IPS-18c (cell line): ENCODE measurements around the gene GNL1.
"Not testable (repeated sequence)": the region's sequence is repeated elsewhere in the genome, so short reads cannot be mapped to it uniquely, and the experiment has no call there.

Source experiments
- H3K4me3 ChIP-seq: 2 replicates; pipeline ENCODE4 v1.7.0; 2013; ENCODE audit warnings: low read depth, mild to moderate bottlenecking, low read length, moderate library complexity; ENCODE audit not compliant: insufficient read depth
- H3K9me3 ChIP-seq: one replicate; pipeline ENCODE4 v1.6.1; 2013; ENCODE audit warnings: mild to moderate bottlenecking, low read length, moderate library complexity; ENCODE audit not compliant: control insufficient read depth, insufficient read depth

GNL1 gene

DNA sequence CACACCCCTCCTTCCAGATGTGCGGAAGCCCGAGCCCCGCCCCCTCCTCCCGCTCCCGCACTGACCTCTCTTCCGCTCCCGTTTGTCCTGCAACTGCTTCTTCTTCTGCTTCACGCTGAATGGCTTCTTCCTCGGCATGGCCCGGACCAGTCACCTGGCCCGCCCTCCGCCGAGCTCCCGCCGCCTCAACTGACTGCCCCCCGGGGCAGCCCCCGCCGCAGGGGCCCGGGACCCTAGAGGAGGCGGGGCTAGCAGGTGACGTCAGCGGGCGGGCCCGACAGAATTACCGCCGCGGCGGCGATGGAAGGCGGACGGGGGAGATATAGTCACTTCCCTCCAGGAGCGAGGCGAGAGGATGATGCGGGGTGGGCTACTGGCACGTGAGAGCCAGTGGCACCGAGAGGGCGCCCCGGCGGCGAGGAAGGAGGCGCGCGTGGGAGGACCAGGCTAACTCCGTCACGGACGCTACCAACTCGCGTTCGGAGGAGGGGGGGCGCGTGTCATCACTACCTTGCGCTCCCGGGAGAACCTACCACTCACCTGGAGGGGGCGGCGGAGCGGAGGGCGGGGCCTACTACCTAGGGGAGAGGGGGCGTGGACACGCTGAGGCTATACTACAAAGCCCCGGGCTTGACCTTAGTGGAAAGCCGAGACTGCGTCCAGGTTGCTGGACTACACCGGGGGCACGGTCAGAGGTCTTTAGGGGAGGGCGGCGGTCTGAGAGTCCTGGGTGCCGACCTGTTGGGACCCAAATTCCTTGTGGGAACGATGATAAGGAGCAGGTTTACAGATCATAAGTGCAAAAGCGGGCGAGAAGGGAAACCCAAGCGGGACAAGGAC is at the start of gene GNL1:
Gene GNL1, minus strand, starts transcription at position 424 of the 840 bp plus-strand sequence. Its CDS starts 286 bp downstream, at position 138.
- H3K4me3 ChIP-seq, result peak within 1 kb of the TSS; percentile 93
- H3K9me3 ChIP-seq, result no peaks in the 10 kb centered on the region

DNA sequence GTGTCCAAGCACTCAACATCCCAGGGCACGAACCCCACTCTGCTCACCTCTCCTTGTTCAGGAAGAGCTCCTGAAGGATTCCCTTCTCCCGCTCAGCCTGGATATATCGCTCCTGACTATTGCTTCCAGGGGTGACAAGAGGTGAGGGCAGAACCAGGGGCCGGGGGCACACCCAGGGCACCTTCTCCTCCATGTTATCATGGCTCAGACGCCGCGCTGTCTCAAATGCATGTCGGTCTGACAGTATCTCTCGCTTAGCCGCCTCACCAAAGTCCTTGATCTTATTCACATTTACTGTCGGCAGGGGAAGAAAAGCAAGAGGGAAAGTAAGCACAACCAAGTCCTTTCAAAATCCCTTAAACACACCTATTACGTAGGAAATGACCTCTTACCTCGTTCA is 47.7 kb upstream of the GNL1 start:
- Histone ChIP-seq H3K9me3 (no peaks in the 10 kb centered on the region), H3K4me3 (no peak overlapping the region)

- Histone ChIP-seq H3K9me3 (no peaks in the 10 kb centered on the region), H3K4me3 (no peak overlapping the region)
These were observed 45.7 kb upstream of the GNL1 start for GRCh38 chr6:30601815-30602641.

DNA sequence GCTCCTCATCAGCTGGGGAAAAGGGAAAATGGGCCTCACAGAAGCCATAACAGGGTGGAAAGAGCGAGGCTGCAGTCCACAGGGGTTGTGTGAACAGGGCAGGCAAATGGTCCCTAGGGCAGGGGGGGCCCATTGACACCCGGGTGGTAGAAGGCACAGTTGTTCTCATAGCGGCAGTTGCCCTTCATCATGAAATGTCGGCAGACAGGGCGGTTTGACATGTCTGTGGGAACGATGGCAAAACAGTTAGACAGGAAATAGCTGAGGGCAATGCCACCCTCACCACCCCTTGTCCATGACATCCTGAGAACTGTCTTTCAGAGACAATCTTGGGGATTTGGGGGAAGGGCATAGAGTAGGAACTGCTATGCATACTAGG is 45.1 kb upstream of the GNL1 start:
- H3K9me3 ChIP-seq, result no peaks in the 10 kb centered on the region
- H3K4me3 ChIP-seq, result no peak overlapping the region

GRCh38 chr6:30600451-30600961 is 44.2 kb upstream of the GNL1 start:
- Histone ChIP-seq H3K4me3 (no peak overlapping the region), H3K9me3 (no peaks in the 10 kb centered on the region)

- Histone ChIP-seq H3K4me3 (no peak overlapping the region), H3K9me3 (no peaks in the 10 kb centered on the region)
These were observed 43.5 kb upstream of the GNL1 start for GRCh38 chr6:30599625-30600324.

DNA sequence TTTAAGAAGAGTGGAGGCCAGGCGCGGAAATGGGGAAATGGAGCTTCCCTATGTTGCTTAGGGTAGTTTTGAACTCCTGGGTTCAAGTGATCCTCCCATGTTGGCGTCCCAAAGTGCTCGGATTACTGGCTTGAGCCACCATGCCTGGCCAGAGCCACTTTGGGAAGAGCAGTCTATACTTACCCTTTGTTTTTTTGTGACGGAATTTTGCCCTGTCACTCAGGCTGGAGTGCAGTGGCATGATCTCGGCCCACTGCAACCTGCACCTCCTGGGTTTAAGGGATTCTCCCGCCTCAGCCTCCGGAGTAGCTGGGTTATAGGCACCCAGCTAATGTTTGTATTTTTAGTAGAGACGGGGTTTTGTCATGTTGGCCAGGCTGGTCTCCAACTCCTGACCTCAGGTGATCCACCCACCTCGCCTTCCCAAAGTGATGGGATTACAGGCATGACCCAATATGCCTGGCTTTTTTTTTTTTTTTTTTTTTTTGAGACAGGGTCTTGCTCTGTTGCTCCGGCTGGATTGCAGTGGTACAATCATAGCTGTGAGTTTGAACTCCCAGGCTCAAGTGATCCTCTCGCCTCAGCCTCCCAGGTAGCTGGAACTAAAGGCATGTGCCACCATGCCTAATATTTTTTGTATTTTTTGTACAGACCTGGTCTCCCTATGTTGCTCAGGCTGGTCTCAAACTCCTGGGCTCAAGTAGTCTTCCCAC is 42.8 kb upstream of the GNL1 start:
- H3K9me3 ChIP-seq, result no peaks in the 10 kb centered on the region
- H3K4me3 ChIP-seq, result no peak overlapping the region

GRCh38 chr6:30597315-30598144 is 41.2 kb upstream of the GNL1 start:
- H3K9me3 ChIP-seq, H3K4me3 ChIP-seq: not testable (repeated sequence)

- H3K4me3 ChIP-seq, result no peak overlapping the region
- no peaks in the 10 kb centered on the region for H3K9me3 ChIP-seq
These were observed 36.0 kb upstream of the GNL1 start for GRCh38 chr6:30592287-30592686.

- Histone ChIP-seq H3K9me3 (no peaks in the 10 kb centered on the region), H3K4me3 (no peak overlapping the region)
These were observed 34.7 kb upstream of the GNL1 start for GRCh38 chr6:30591008-30591407.

- no peaks in the 10 kb centered on the region for H3K9me3 ChIP-seq
- H3K4me3 ChIP-seq, result no peak overlapping the region
These were observed 34.2 kb upstream of the GNL1 start for GRCh38 chr6:30590509-30590908.

GRCh38 chr6:30589754-30590358 is 33.6 kb upstream of the GNL1 start:
- no peak overlapping the region for H3K4me3 ChIP-seq

GRCh38 chr6:30583921-30584320 is 27.6 kb upstream of the GNL1 start:
- Histone ChIP-seq H3K4me3 (no peak overlapping the region), H3K9me3 (no peaks in the 10 kb centered on the region)

More at GRCh38 chr6:30589754-30590358, 33.6 kb upstream of the GNL1 start:
- no peaks in the 10 kb centered on the region for H3K9me3 ChIP-seq

GRCh38 chr6:30578051-30578450 is 21.8 kb upstream of the GNL1 start:
- Histone ChIP-seq H3K4me3 (no peak overlapping the region), H3K9me3 (no peaks in the 10 kb centered on the region)

DNA sequence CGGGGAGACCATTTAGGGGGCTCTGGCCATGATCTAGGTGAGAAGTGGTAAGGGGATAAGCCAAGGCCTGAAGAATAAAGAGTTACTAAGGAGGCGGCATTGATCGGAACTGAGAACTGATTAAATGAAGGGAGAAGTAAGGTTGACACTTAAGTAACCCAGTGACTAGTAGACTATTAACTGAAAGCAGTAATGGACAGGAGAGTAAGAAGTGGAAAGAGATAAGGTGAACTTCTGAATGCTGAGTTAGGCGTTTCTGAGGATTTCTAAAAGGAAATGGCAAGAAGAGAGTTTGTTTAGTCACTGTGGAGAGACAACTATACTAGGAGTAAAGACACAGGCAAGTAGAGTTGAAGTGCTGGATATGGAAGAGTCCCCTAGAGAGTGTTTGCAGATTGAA is 16.8 kb upstream of the GNL1 start:
- no peak overlapping the region for H3K4me3 ChIP-seq
- no peaks in the 10 kb centered on the region for H3K9me3 ChIP-seq

GRCh38 chr6:30572148-30572547 is 15.9 kb upstream of the GNL1 start:
- peak overlapping the region; percentile 99 for H3K4me3 ChIP-seq
- no peaks in the 10 kb centered on the region for H3K9me3 ChIP-seq
